Stimulated activated CD8-positive, alpha-beta memory T cell treated with anti-CD3 and anti-CD28 coated beads, Interleukin-15, amount 100 ng/mL, for 24 hours (primary cell): ENCODE data around the gene DNAJC15.

Source experiments
- DNase-seq: peaks from one replicate; pipeline ENCODE4 v3.0.0-alpha.2; 2020; ENCODE audit warnings: low read depth

Gene DNAJC15

GRCh38 chr13:43157796-43158195, 134.4 kb downstream of the DNAJC15 start:
- no peak for DNase-seq

GRCh38 chr13:43158516-43158915, 135.1 kb downstream of the DNAJC15 start:
- no peak for DNase-seq

GRCh38 chr13:43159026-43159461, 135.7 kb downstream of the DNAJC15 start:
- DNase-seq = no peak
